Spleen (tissue), 11 donors: ENCODE data around the gene KRT83. TPM values are rescaled to one million over a fixed set of nuclear protein-coding genes. Genes with fewer than 3 reads are reported as not detected.

ENCODE experiments used
- DNase-seq: peaks from one replicate; pipeline ENCODE4 v3.0.0-alpha.2; 2020
- H3K27ac ChIP-seq, 8 donors: fragments of 200-600 bp; sonication (generic) in 7 of 8; 1 replicate in 4 of 8; 2 replicates in 4 of 8; pipeline versions ENCODE4 v1.5.0 to v1.8.0; 2016 to 2021; ENCODE audit warnings: inconsistent platforms in 4 of 8, mild to moderate bottlenecking in 4 of 8, moderate library complexity in 1 of 8
- H3K27me3 ChIP-seq, 7 donors: fragments of 200-600 bp; sonication (generic) in 6 of 7; replicated peaks in 1 of 7; 1 replicate in 4 of 7; 2 replicates in 3 of 7; pipeline versions ENCODE4 v1.5.0 to v1.8.0; 2016 to 2021; ENCODE audit warnings: inconsistent platforms in 3 of 7, mild to moderate bottlenecking in 1 of 7
- H3K36me3 ChIP-seq, 6 donors: fragments of 200-600 bp; sonication (generic) in 5 of 6; 1 replicate in 4 of 6; 2 replicates in 2 of 6; pipeline versions ENCODE4 v1.5.0 to v1.8.0; 2016 to 2021; ENCODE audit warnings: inconsistent platforms in 2 of 6
- H3K4me1 ChIP-seq, 6 donors: fragments of 200-600 bp; sonication (generic) in 5 of 6; 1 replicate in 3 of 6; 2 replicates in 3 of 6; pipeline versions ENCODE4 v1.5.0 to v1.8.0; 2016 to 2021; ENCODE audit warnings: inconsistent platforms in 3 of 6
- H3K4me3 ChIP-seq, 8 donors: fragments of 200-600 bp; sonication (generic) in 7 of 8; 1 replicate in 4 of 8; 2 replicates in 4 of 8; pipeline versions ENCODE4 v1.5.0 to v1.8.0; 2016 to 2021; ENCODE audit warnings: inconsistent platforms in 4 of 8, mild to moderate bottlenecking in 4 of 8, moderate library complexity in 2 of 8
- H3K9me3 ChIP-seq, 8 donors: fragments of 200-600 bp; sonication (generic) in 7 of 8; 1 replicate in 4 of 8; 2 replicates in 4 of 8; pipeline versions ENCODE4 v1.5.0 to v1.8.0; 2016 to 2021; ENCODE audit warnings: inconsistent platforms in 4 of 8
- POLR2A ChIP-seq, 3 donors: fragments of 450-650 bp; IDR thresholded peaks; one replicate each; pipeline ENCODE4 v1.5.1; 2017; ENCODE audit warnings: antibody characterized with exemption in 3 of 3, mild to moderate bottlenecking in 1 of 3
- POLR2AphosphoS5 ChIP-seq, 3 donors: sonication (generic); formaldehyde crosslinking; IDR thresholded peaks; one replicate each; pipeline ENCODE4 v1.5.1; 2017; ENCODE audit warnings: antibody characterized with exemption in 3 of 3
- WGBS, 5 donors: extraction: QIAGEN DNeasy Blood & Tissue Kit in 3 of 5; methylation state at CpG; one replicate each; pipeline versions ENCODE4 v1.1.5 to v1.1.7; 2013 to 2018; 5-methylcytosine and 5-hydroxymethylcytosine counted together
- intact Hi-C: fragments of 100-400 bp; cut with DNase I; formaldehyde crosslinking; loops from one replicate; pipeline ENCODE4 v1.15.0; 2023; ENCODE audit warnings: low total_unique reads
- polyA plus RNA-seq, 3 donors: library from polyadenylated mRNA; stranded (reverse); fragments of 200-250 nt; gene quantifications; one replicate each; pipeline ENCODE4 v1.2.1, GENCODE V29; 2013
- total RNA-seq, 7 donors: library from RNA; depleted of rRNA in 3 of 7; stranded (reverse); fragments of >200 nt in 3 of 7; fragmentation: NEBNext Ultra II Directional in 4 of 7; extraction: Animal tissue kit (Norgen Biotek cat#: 25700) in 4 of 7; gene quantifications; one replicate each; pipeline versions ENCODE4 v1.1.0 to v1.2.1, GENCODE V29; 2016 to 2021
- TF ChIP-seq, protein P1 (sequence below), 11 experiments: fragments of 200-600 bp in 7 of 11; fragments of 450-650 bp in 4 of 11; sonication (generic) in 4 of 11; IDR thresholded peaks in 8 of 11; conservative IDR thresholded peaks in 3 of 11; 1 replicate in 7 of 11; 2 replicates in 4 of 11; pipeline versions ENCODE4 v1.4.0 to v1.8.0; 2016 to 2021; ENCODE audit warnings: antibody characterized with exemption in 11 of 11, inconsistent platforms in 4 of 11, mild to moderate bottlenecking in 1 of 11
- donor health status: healthy with polysubstance abuse.
- donor health status: DM: no; HTN: no; CAD: no; lungs with moderate emphysema.
- donor health status: DM: no; HTN: no; CAD: no.
- donor health status: Bipolar disorder and iron deficiency.
- donor health status: healthy.
- donor health status: DM: no; HTN: no; CAD: no.
- donor health status: DM: yes; HTN: yes; CAD: no.

Gene KRT83
- total and polyA plus RNA-seq, 10 donors, result not detected

DNA sequence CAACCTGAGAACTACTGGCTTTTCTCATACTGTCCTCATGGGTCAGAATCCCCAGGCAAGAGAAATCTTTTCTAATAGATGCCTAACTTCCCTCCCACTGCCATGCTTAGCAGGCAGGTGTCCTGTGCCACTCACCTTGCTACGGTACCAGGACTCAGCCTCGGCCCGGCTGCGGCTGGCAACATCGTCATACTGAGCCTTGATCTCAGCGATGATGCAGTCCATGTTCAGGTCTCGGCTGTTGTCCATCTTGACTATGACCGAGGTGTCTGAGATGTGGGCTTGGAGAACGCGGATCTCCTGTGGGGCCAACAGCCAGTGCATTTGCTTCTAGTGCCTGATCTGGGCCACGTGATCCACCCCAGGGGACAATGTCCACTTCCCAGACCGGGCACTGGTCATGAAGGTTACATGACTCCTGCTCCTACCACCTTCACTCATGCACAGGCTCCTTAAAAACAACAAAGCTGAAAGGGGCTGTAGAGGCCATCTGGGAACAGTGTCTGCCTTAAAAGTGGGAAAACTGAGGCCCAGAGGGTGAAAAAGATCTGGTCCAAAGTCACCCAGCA is 42.0 kb upstream of the KRT83 start:
- 86 to 96% (median 91%) methylated on average over 12 of the region's 12 CpGs for WGBS, 5 donors
- peak; percentile 51 for DNase-seq
- Histone ChIP-seq H3K9me3 (no peaks in the 10 kb centered on the region), H3K4me1 (peaks cover 5 to 18% (median 12%) of the 10 kb centered on the region in 6 donors), H3K27me3 (peaks cover 0 to 13% (median 0%) of the 10 kb centered on the region in 7 donors), H3K36me3 (no peaks in the 10 kb centered on the region), H3K4me3 (no peak overlapping the region), H3K27ac (no peak overlapping the region)
- TF ChIP-seq, protein P1, sequence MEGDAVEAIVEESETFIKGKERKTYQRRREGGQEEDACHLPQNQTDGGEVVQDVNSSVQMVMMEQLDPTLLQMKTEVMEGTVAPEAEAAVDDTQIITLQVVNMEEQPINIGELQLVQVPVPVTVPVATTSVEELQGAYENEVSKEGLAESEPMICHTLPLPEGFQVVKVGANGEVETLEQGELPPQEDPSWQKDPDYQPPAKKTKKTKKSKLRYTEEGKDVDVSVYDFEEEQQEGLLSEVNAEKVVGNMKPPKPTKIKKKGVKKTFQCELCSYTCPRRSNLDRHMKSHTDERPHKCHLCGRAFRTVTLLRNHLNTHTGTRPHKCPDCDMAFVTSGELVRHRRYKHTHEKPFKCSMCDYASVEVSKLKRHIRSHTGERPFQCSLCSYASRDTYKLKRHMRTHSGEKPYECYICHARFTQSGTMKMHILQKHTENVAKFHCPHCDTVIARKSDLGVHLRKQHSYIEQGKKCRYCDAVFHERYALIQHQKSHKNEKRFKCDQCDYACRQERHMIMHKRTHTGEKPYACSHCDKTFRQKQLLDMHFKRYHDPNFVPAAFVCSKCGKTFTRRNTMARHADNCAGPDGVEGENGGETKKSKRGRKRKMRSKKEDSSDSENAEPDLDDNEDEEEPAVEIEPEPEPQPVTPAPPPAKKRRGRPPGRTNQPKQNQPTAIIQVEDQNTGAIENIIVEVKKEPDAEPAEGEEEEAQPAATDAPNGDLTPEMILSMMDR (IDR thresholded peaks at IDR 0.05 in 8 of 11, conservative IDR thresholded peaks at IDR 0.05 in 3 of 11), result no peak
- TF ChIP-seq POLR2AphosphoS5 (IDR thresholded peaks at IDR 0.05) (no peak), POLR2A (IDR thresholded peaks at IDR 0.05) (no peak)
- intact Hi-C loops, result no loop called here

GRCh38 chr12:52362118-52362726 is 41.0 kb upstream of the KRT83 start:
- Histone ChIP-seq H3K4me1 (peaks cover 5 to 23% (median 15%) of the 10 kb centered on the region in 6 donors), H3K36me3 (no peaks in the 10 kb centered on the region), H3K4me3 (no peak overlapping the region), H3K27ac (no peak overlapping the region), H3K27me3 (peaks cover 0 to 5% (median 0%) of the 10 kb centered on the region in 7 donors), H3K9me3 (no peaks in the 10 kb centered on the region)
- intact Hi-C loops, result no loop called here
- DNase-seq, result peak; percentile 62
- TF ChIP-seq, protein P1 (IDR thresholded peaks at IDR 0.05 in 8 of 11, conservative IDR thresholded peaks at IDR 0.05 in 3 of 11), result peak in 1 of 11 experiments; percentile 10
- no peak for TF ChIP-seq POLR2A (IDR thresholded peaks at IDR 0.05)
- 86 to 92% (median 89%) methylated on average over 10 to 11 of the region's 11 CpGs for WGBS, 5 donors

- Histone ChIP-seq H3K36me3 (no peaks in the 10 kb centered on the region), H3K27me3 (peaks cover 0 to 5% (median 0%) of the 10 kb centered on the region in 7 donors), H3K27ac (no peak overlapping the region), H3K4me3 (no peak overlapping the region), H3K4me1 (peaks cover 5 to 23% (median 15%) of the 10 kb centered on the region in 6 donors), H3K9me3 (no peaks in the 10 kb centered on the region)
- 83 to 91% (median 89%) methylated on average over 1 of the region's 1 CpG for WGBS, 5 donors
- intact Hi-C loops, result no loop called here
- no peak for DNase-seq
- TF ChIP-seq POLR2A (IDR thresholded peaks at IDR 0.05) (no peak), POLR2AphosphoS5 (IDR thresholded peaks at IDR 0.05) (no peak)
- TF ChIP-seq, protein P1 (IDR thresholded peaks at IDR 0.05 in 8 of 11, conservative IDR thresholded peaks at IDR 0.05 in 3 of 11), result no peak
Measured at GRCh38 chr12:52361553-52361952, 40.4 kb upstream of the KRT83 start.

DNA sequence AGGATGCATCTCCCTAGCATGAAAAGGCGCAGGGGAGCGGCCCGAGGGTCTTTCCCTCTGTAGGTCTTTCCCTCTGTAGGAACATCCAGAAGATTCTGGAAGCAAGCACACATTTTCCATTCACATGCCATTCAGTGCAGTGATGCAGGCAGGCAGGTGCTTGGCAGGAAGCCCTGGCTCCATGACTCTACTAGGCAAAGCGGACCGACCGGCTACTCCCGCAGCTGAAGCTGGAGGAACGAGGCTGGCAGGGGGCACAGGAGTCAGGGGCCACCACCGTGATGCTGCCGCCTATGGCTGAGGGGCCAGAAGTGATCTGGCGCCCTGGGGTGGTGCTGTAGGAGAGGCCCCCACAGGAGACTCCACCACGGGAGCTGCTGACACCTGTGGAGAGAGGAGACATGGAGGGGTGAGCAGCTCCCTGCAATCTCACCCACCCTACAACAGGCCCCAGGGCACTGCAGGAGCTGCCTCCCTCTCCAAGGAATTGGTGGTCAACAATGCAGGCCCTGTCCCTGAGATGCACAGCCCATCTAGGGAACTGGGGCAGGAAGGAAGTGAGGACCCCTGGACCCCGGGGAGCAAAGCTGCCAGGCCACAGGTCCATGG is 39.6 kb upstream of the KRT83 start:
- intact Hi-C loops, result no loop called here
- Histone ChIP-seq H3K9me3 (no peaks in the 10 kb centered on the region), H3K4me1 (peaks cover 5 to 23% (median 15%) of the 10 kb centered on the region in 6 donors), H3K27ac (no peak overlapping the region), H3K4me3 (no peak overlapping the region), H3K36me3 (no peaks in the 10 kb centered on the region), H3K27me3 (peaks cover 0 to 13% (median 0%) of the 10 kb centered on the region in 7 donors)
- 85 to 89% (median 88%) methylated on average over 12 to 13 of the region's 13 CpGs for WGBS, 5 donors
- peak; percentile 70 for DNase-seq
- TF ChIP-seq, protein P1 (IDR thresholded peaks at IDR 0.05 in 8 of 11, conservative IDR thresholded peaks at IDR 0.05 in 3 of 11), result no peak
- TF ChIP-seq POLR2A (IDR thresholded peaks at IDR 0.05) (no peak), POLR2AphosphoS5 (IDR thresholded peaks at IDR 0.05) (no peak)
